ENCODE measurements around the gene NTMT1.

The NTMT1 gene

DNA sequence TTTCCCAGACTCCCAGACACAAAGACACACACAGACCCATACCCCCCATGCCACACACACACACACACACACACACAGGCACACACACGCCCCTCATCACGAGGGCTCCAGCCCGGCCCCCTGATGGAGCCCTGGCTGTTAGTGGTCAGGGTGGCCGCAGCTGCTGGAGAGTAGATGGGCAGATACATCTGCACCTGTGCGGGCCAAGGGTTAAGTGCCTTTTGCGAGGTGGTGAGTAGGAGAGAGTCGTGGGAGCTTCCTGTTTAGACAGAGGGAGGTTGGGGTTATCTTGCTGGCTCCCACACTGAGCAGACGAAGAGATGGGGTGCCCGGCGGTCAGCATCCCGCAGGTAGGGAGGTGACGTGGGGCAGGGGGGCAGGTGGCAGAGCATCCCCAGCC is 47.6 kb downstream of the NTMT1 start:
- TF ChIP-seq, protein P1, sequence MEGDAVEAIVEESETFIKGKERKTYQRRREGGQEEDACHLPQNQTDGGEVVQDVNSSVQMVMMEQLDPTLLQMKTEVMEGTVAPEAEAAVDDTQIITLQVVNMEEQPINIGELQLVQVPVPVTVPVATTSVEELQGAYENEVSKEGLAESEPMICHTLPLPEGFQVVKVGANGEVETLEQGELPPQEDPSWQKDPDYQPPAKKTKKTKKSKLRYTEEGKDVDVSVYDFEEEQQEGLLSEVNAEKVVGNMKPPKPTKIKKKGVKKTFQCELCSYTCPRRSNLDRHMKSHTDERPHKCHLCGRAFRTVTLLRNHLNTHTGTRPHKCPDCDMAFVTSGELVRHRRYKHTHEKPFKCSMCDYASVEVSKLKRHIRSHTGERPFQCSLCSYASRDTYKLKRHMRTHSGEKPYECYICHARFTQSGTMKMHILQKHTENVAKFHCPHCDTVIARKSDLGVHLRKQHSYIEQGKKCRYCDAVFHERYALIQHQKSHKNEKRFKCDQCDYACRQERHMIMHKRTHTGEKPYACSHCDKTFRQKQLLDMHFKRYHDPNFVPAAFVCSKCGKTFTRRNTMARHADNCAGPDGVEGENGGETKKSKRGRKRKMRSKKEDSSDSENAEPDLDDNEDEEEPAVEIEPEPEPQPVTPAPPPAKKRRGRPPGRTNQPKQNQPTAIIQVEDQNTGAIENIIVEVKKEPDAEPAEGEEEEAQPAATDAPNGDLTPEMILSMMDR (IDR thresholded peaks at IDR 0.05; ENCODE audit: borderline replicate concordance, insufficient read depth, low read depth, low read length) = no peak
- no peak overlapping the region for H3K4me3 ChIP-seq (ENCODE audit: low read depth, low read length)

GRCh38 chr9:129674229-129674628 is 48.3 kb downstream of the NTMT1 start:
- TF ChIP-seq, protein P1 (IDR thresholded peaks at IDR 0.05; ENCODE audit: borderline replicate concordance, insufficient read depth, low read depth, low read length) = no peak

GRCh38 chr9:129675620-129676019 is 49.7 kb downstream of the NTMT1 start:
- H3K4me3 ChIP-seq (ENCODE audit: low read depth, low read length) = no peak overlapping the region
- TF ChIP-seq, protein P1 (IDR thresholded peaks at IDR 0.05; ENCODE audit: borderline replicate concordance, insufficient read depth, low read depth, low read length) = no peak

More at GRCh38 chr9:129674229-129674628, 48.3 kb downstream of the NTMT1 start:
- no peak overlapping the region for H3K4me3 ChIP-seq (ENCODE audit: low read depth, low read length)

GRCh38 chr9:129676287-129676686 is 50.3 kb downstream of the NTMT1 start:
- TF ChIP-seq, protein P1 (IDR thresholded peaks at IDR 0.05; ENCODE audit: borderline replicate concordance, insufficient read depth, low read depth, low read length) = no peak
- H3K4me3 ChIP-seq (ENCODE audit: low read depth, low read length) = no peak overlapping the region

GRCh38 chr9:129676975-129677374 is 51.0 kb downstream of the NTMT1 start:
- TF ChIP-seq, protein P1 (IDR thresholded peaks at IDR 0.05; ENCODE audit: borderline replicate concordance, insufficient read depth, low read depth, low read length) = no peak

GRCh38 chr9:129677456-129677855 is 51.5 kb downstream of the NTMT1 start:
- TF ChIP-seq, protein P1 (IDR thresholded peaks at IDR 0.05; ENCODE audit: borderline replicate concordance, insufficient read depth, low read depth, low read length) = no peak
- H3K4me3 ChIP-seq (ENCODE audit: low read depth, low read length) = no peak overlapping the region

More at GRCh38 chr9:129676975-129677374, 51.0 kb downstream of the NTMT1 start:
- H3K4me3 ChIP-seq (ENCODE audit: low read depth, low read length) = no peak overlapping the region

GRCh38 chr9:129678844-129679243 is 52.9 kb downstream of the NTMT1 start:
- no peak overlapping the region for H3K4me3 ChIP-seq (ENCODE audit: low read depth, low read length)
- TF ChIP-seq, protein P1 (IDR thresholded peaks at IDR 0.05; ENCODE audit: borderline replicate concordance, insufficient read depth, low read depth, low read length) = no peak
